T-helper 1 cell treated with Interleukin-12 subunit alpha and Interleukin-12 subunit beta and Interleukin-4 antibody, amounts not matched to agents 30 μg/mL and 1 μg/mL, for 36 hours (primary cell): ENCODE results near the gene CREB3L2.

Source experiments
- H3K27ac Mint-ChIP-seq: one replicate; pipeline ENCODE4 v1.8.0; 2021; ENCODE audit warnings: mild to moderate bottlenecking, mixed read lengths
- H3K27me3 Mint-ChIP-seq: one replicate; pipeline ENCODE4 v1.8.0; 2021; ENCODE audit warnings: low read depth, mixed read lengths
- H3K36me3 Mint-ChIP-seq: one replicate; pipeline ENCODE4 v1.8.0; 2021; ENCODE audit warnings: low read depth, mixed read lengths
- H3K4me1 Mint-ChIP-seq: one replicate; pipeline ENCODE4 v1.8.0; 2021; ENCODE audit warnings: low read depth, mixed read lengths
- H3K4me3 Mint-ChIP-seq: one replicate; pipeline ENCODE4 v1.8.0; 2021; ENCODE audit warnings: mild to moderate bottlenecking, moderate library complexity, mixed read lengths
- H3K9me3 Mint-ChIP-seq: one replicate; pipeline ENCODE4 v1.8.0; 2021; ENCODE audit warnings: mixed read lengths

The CREB3L2 gene

GRCh38 chr7:137853053-137853452 is 148.8 kb downstream of the CREB3L2 start:
- H3K4me1 Mint-ChIP-seq = peaks cover 3% of the 10 kb centered on the region
- H3K27me3 Mint-ChIP-seq = peaks cover 26% of the 10 kb centered on the region
- no peaks in the 10 kb centered on the region for H3K36me3 Mint-ChIP-seq
- no peaks in the 10 kb centered on the region for H3K9me3 Mint-ChIP-seq
- H3K27ac Mint-ChIP-seq = no peak overlapping the region
- no peak overlapping the region for H3K4me3 Mint-ChIP-seq

- Mint-ChIP-seq H3K27me3 (peaks cover 35% of the 10 kb centered on the region), H3K9me3 (no peaks in the 10 kb centered on the region), H3K4me3 (no peak overlapping the region), H3K36me3 (no peaks in the 10 kb centered on the region), H3K27ac (no peak overlapping the region), H3K4me1 (peaks cover 3% of the 10 kb centered on the region)
Observed at GRCh38 chr7:137852108-137852507, 149.8 kb downstream of the CREB3L2 start.

GRCh38 chr7:137850972-137851945 is 150.6 kb downstream of the CREB3L2 start:
- H3K9me3 Mint-ChIP-seq = no peaks in the 10 kb centered on the region
- H3K4me3 Mint-ChIP-seq = no peak overlapping the region
- no peak overlapping the region for H3K27ac Mint-ChIP-seq
- peaks cover 3% of the 10 kb centered on the region for H3K4me1 Mint-ChIP-seq
- peaks cover 35% of the 10 kb centered on the region for H3K27me3 Mint-ChIP-seq
- H3K36me3 Mint-ChIP-seq = no peaks in the 10 kb centered on the region

- Mint-ChIP-seq H3K36me3 (no peaks in the 10 kb centered on the region), H3K27ac (no peak overlapping the region), H3K4me3 (no peak overlapping the region), H3K27me3 (peaks cover 42% of the 10 kb centered on the region), H3K4me1 (peaks cover 5% of the 10 kb centered on the region), H3K9me3 (no peaks in the 10 kb centered on the region)
Observed at GRCh38 chr7:137850571-137850970, 151.3 kb downstream of the CREB3L2 start.

GRCh38 chr7:137848095-137848494 is 153.8 kb downstream of the CREB3L2 start:
- H3K27ac Mint-ChIP-seq = no peak overlapping the region
- H3K36me3 Mint-ChIP-seq = no peaks in the 10 kb centered on the region
- peak overlapping the region; percentile 1 for H3K4me3 Mint-ChIP-seq
- no peaks in the 10 kb centered on the region for H3K9me3 Mint-ChIP-seq
- H3K4me1 Mint-ChIP-seq = peaks cover 5% of the 10 kb centered on the region
- peaks cover 59% of the 10 kb centered on the region for H3K27me3 Mint-ChIP-seq

- H3K4me3 Mint-ChIP-seq = no peak overlapping the region
- no peaks in the 10 kb centered on the region for H3K9me3 Mint-ChIP-seq
- no peaks in the 10 kb centered on the region for H3K36me3 Mint-ChIP-seq
- H3K27me3 Mint-ChIP-seq = peaks cover 59% of the 10 kb centered on the region
- no peak overlapping the region for H3K27ac Mint-ChIP-seq
- H3K4me1 Mint-ChIP-seq = peaks cover 5% of the 10 kb centered on the region
Observed at GRCh38 chr7:137847568-137848050, 154.3 kb downstream of the CREB3L2 start.

- Mint-ChIP-seq H3K27me3 (peaks cover 59% of the 10 kb centered on the region), H3K4me1 (peaks cover 5% of the 10 kb centered on the region), H3K9me3 (no peaks in the 10 kb centered on the region), H3K36me3 (no peaks in the 10 kb centered on the region), H3K27ac (peak within 1 kb of the TSS; percentile 16), H3K4me3 (peak within 1 kb of the TSS; percentile 79)
Observed at GRCh38 chr7:137846827-137847567, 154.9 kb downstream of the CREB3L2 start, which contains the start of gene DGKI. TSS of gene DGKI (minus strand) at chr7:137846974.

- Mint-ChIP-seq H3K27me3 (peaks cover 59% of the 10 kb centered on the region), H3K9me3 (no peaks in the 10 kb centered on the region), H3K4me1 (peaks cover 4% of the 10 kb centered on the region), H3K27ac (no peak overlapping the region), H3K4me3 (no peak overlapping the region), H3K36me3 (no peaks in the 10 kb centered on the region)
Observed at GRCh38 chr7:137846549-137846826, 155.4 kb downstream of the CREB3L2 start.

GRCh38 chr7:137844677-137845425 is 157.0 kb downstream of the CREB3L2 start:
- Mint-ChIP-seq H3K4me1 (peaks cover 2% of the 10 kb centered on the region), H3K9me3 (no peaks in the 10 kb centered on the region), H3K4me3 (no peak overlapping the region), H3K36me3 (no peaks in the 10 kb centered on the region), H3K27ac (no peak overlapping the region), H3K27me3 (peaks cover 50% of the 10 kb centered on the region)

GRCh38 chr7:137839903-137840779 is 161.7 kb downstream of the CREB3L2 start:
- Mint-ChIP-seq H3K27ac (no peak overlapping the region), H3K27me3 (peaks cover 13% of the 10 kb centered on the region), H3K4me3 (no peak overlapping the region), H3K4me1 (no peaks in the 10 kb centered on the region), H3K36me3 (no peaks in the 10 kb centered on the region), H3K9me3 (no peaks in the 10 kb centered on the region)

GRCh38 chr7:137838706-137839315 is 163.1 kb downstream of the CREB3L2 start:
- Mint-ChIP-seq H3K4me1 (no peaks in the 10 kb centered on the region), H3K36me3 (no peaks in the 10 kb centered on the region), H3K9me3 (no peaks in the 10 kb centered on the region), H3K4me3 (no peak overlapping the region), H3K27ac (no peak overlapping the region), H3K27me3 (peaks cover 3% of the 10 kb centered on the region)

GRCh38 chr7:137836541-137836940 is 165.3 kb downstream of the CREB3L2 start:
- no peak overlapping the region for H3K27ac Mint-ChIP-seq
- H3K4me1 Mint-ChIP-seq = no peaks in the 10 kb centered on the region
- peaks cover 15% of the 10 kb centered on the region for H3K9me3 Mint-ChIP-seq
- H3K27me3 Mint-ChIP-seq = no peaks in the 10 kb centered on the region
- peaks cover 5% of the 10 kb centered on the region for H3K36me3 Mint-ChIP-seq
- no peak overlapping the region for H3K4me3 Mint-ChIP-seq

GRCh38 chr7:137836113-137836509 is 165.8 kb downstream of the CREB3L2 start:
- H3K27me3 Mint-ChIP-seq = no peaks in the 10 kb centered on the region
- no peak overlapping the region for H3K4me3 Mint-ChIP-seq
- H3K9me3 Mint-ChIP-seq = peaks cover 15% of the 10 kb centered on the region
- H3K36me3 Mint-ChIP-seq = peaks cover 5% of the 10 kb centered on the region
- H3K4me1 Mint-ChIP-seq = no peaks in the 10 kb centered on the region
- H3K27ac Mint-ChIP-seq = no peak overlapping the region
